WTC11 (cell line): ENCODE measurements around the gene WFS1. TPM values are rescaled to one million over a fixed set of nuclear protein-coding genes. Genes with fewer than 3 reads are reported as not detected.

Experiments
- ATAC-seq: fragments of 200-7000 bp; cut with Tn5 transposase; 2 replicates; pipeline ENCODE4 v1.10.0; 2021; ENCODE audit warnings: mild to moderate bottlenecking, moderate library complexity
- CTCF ChIA-PET: fragments of 300-600 bp; sonication (Branson Sonifier 250); formaldehyde crosslinking; loops from one replicate; lab custom pipeline; 2021; ENCODE audit warnings: antibody characterized with exemption; lab: Charles Lee
- POLR2A ChIA-PET: fragments of 350-600 bp; sonication (Branson Sonifier 250); formaldehyde crosslinking; loops from one replicate; lab custom pipeline; 2021; ENCODE audit warnings: antibody characterized with exemption; lab: Charles Lee
- DNase-seq: peaks from one replicate; pipeline ENCODE4 v3.0.0; 2021; ENCODE audit warnings: low spot score
- H3K27ac Mint-ChIP-seq: 2 replicates; pipeline ENCODE4 v1.8.0; 2021; ENCODE audit warnings: mixed read lengths
- H3K27me3 Mint-ChIP-seq: 2 replicates; pipeline ENCODE4 v1.8.0; 2021; ENCODE audit warnings: low read depth, mild to moderate bottlenecking, moderate library complexity, mixed read lengths
- H3K36me3 Mint-ChIP-seq: 2 replicates; pipeline ENCODE4 v1.8.0; 2021; ENCODE audit warnings: mixed read lengths
- H3K4me1 Mint-ChIP-seq: 2 replicates; pipeline ENCODE4 v1.8.0; 2022; ENCODE audit warnings: mixed read lengths
- H3K4me3 Mint-ChIP-seq: 2 replicates; pipeline ENCODE4 v1.8.0; 2021; ENCODE audit warnings: mild to moderate bottlenecking, moderate library complexity, mixed read lengths
- H3K9me3 Mint-ChIP-seq: 2 replicates; pipeline ENCODE4 v1.8.0; 2021; ENCODE audit warnings: mixed read lengths
- AFF4 ChIP-seq: sonication (generic); formaldehyde crosslinking; IDR thresholded peaks from 2 replicates; pipeline ENCODE4 v1.8.1; 2023; ENCODE audit warnings: mild to moderate bottlenecking, missing genetic modification reagents, borderline replicate concordance
- ATF1 ChIP-seq: sonication (generic); formaldehyde crosslinking; IDR thresholded peaks from 2 replicates; pipeline ENCODE4 v1.8.1; 2023; ENCODE audit warnings: mild to moderate bottlenecking, moderate library complexity, missing genetic modification reagents
- E2F5 ChIP-seq: sonication (generic); formaldehyde crosslinking; IDR thresholded peaks from 2 replicates; pipeline ENCODE4 v1.8.1; 2022; ENCODE audit warnings: mild to moderate bottlenecking, moderate library complexity, missing genetic modification reagents
- ELF4 ChIP-seq: sonication (generic); formaldehyde crosslinking; IDR thresholded peaks from 2 replicates; pipeline ENCODE4 v1.8.1; 2022; ENCODE audit warnings: low read depth, mild to moderate bottlenecking, moderate library complexity, missing genetic modification reagents
- FOXP4 ChIP-seq: sonication (generic); formaldehyde crosslinking; IDR thresholded peaks from 2 replicates; pipeline ENCODE4 v1.8.0; 2022; ENCODE audit warnings: mild to moderate bottlenecking, missing genetic modification reagents
- GTF2I ChIP-seq: fragments of 250-450 bp; sonication (Bioruptor Pico); conservative IDR thresholded peaks from 2 replicates; pipeline ENCODE4 v1.4.0; 2021; ENCODE audit warnings: mild to moderate bottlenecking
- HMGA2 ChIP-seq: fragments of 250-450 bp; sonication (Bioruptor Pico); IDR thresholded peaks from 2 replicates; pipeline ENCODE4 v1.4.0; 2021; ENCODE audit warnings: mild to moderate bottlenecking, moderate library complexity
- IRF1 ChIP-seq: sonication (generic); formaldehyde crosslinking; IDR thresholded peaks from 2 replicates; pipeline ENCODE4 v1.8.0; 2023; ENCODE audit warnings: missing genetic modification reagents
- JAZF1 ChIP-seq: fragments of 250-450 bp; sonication (Bioruptor Pico); IDR thresholded peaks from 2 replicates; pipeline ENCODE4 v1.9.0; 2021; ENCODE audit warnings: moderate library complexity, mild to moderate bottlenecking, inconsistent platforms
- MAX ChIP-seq: sonication (generic); formaldehyde crosslinking; IDR thresholded peaks from 2 replicates; pipeline ENCODE4 v1.8.0; 2022; ENCODE audit warnings: mild to moderate bottlenecking, missing genetic modification reagents
- MXD4 ChIP-seq: fragments of 250-450 bp; sonication (Bioruptor Pico); IDR thresholded peaks from 2 replicates; pipeline ENCODE4 v1.8.0; 2021; ENCODE audit warnings: mild to moderate bottlenecking, moderate library complexity, borderline replicate concordance
- NFE2L1 ChIP-seq: sonication (generic); formaldehyde crosslinking; IDR thresholded peaks from 2 replicates; pipeline ENCODE4 v1.8.1; 2023; ENCODE audit warnings: missing genetic modification reagents
- NFYB ChIP-seq: sonication (generic); formaldehyde crosslinking; conservative IDR thresholded peaks from 2 replicates; pipeline ENCODE4 v1.8.0; 2022; ENCODE audit warnings: low read depth, missing genetic modification reagents
- SMAD4 ChIP-seq: sonication (generic); formaldehyde crosslinking; IDR thresholded peaks from 2 replicates; pipeline ENCODE4 v1.8.0; 2022; ENCODE audit warnings: mild to moderate bottlenecking, missing genetic modification reagents
- TEAD1 ChIP-seq: sonication (generic); formaldehyde crosslinking; IDR thresholded peaks from 2 replicates; pipeline ENCODE4 v1.8.0; 2022; ENCODE audit warnings: mild to moderate bottlenecking, missing genetic modification reagents
- ZNF138 ChIP-seq: sonication (generic); formaldehyde crosslinking; conservative IDR thresholded peaks from 2 replicates; pipeline ENCODE4 v1.8.1; 2022; ENCODE audit warnings: mild to moderate bottlenecking, moderate library complexity, missing genetic modification reagents
- ZNF219 ChIP-seq: sonication (generic); formaldehyde crosslinking; IDR thresholded peaks from 2 replicates; pipeline ENCODE4 v1.8.0; 2023; ENCODE audit warnings: missing genetic modification reagents, mild to moderate bottlenecking, borderline replicate concordance
- ZNF232 ChIP-seq: sonication (generic); formaldehyde crosslinking; IDR thresholded peaks from 2 replicates; pipeline ENCODE4 v1.8.0; 2022; ENCODE audit warnings: mild to moderate bottlenecking, missing genetic modification reagents
- ZNF416 ChIP-seq: fragments of 250-450 bp; sonication (Bioruptor Pico); IDR thresholded peaks from 2 replicates; pipeline ENCODE4 v1.9.0; 2021; ENCODE audit warnings: mild to moderate bottlenecking, inconsistent platforms
- ZNF423 ChIP-seq: fragments of 250-450 bp; sonication (Bioruptor Pico); IDR thresholded peaks from 2 replicates; pipeline ENCODE4 v2.1.2; 2022; ENCODE audit warnings: mild to moderate bottlenecking, moderate library complexity
- total RNA-seq: library from RNA; stranded (reverse); gene quantifications from 3 replicates; pipeline ENCODE4 v1.2.3, GENCODE V29; 2021

Gene WFS1
- total RNA-seq, 1 experiment from 2014 or later = 34.7 TPM

- no peak overlapping the region for H3K4me3 Mint-ChIP-seq
- no peaks in the 10 kb centered on the region; the same call in 1 of the 2 replicates for H3K27me3 Mint-ChIP-seq
- POLR2A ChIA-PET = no interaction called here
- peaks cover 15% of the 10 kb centered on the region for H3K9me3 Mint-ChIP-seq
- ATAC-seq (no peak), DNase-seq (no peak)
- CTCF ChIA-PET = no interaction called here
- peaks cover 2% of the 10 kb centered on the region for H3K36me3 Mint-ChIP-seq
- no peak overlapping the region for H3K27ac Mint-ChIP-seq
- H3K4me1 Mint-ChIP-seq = peaks cover 24% of the 10 kb centered on the region
- TF ChIP-seq JAZF1 (CRISPR knock-in tag) (no peak), ZNF423 (CRISPR knock-in tag) (no peak), HMGA2 (CRISPR knock-in tag) (no peak), ZNF138 (CRISPR knock-in tag) (no peak), MAX (CRISPR knock-in tag) (no peak), ATF1 (no peak), FOXP4 (no peak), ZNF219 (CRISPR knock-in tag) (no peak), ZNF416 (CRISPR knock-in tag) (no peak), NFE2L1 (CRISPR knock-in tag) (no peak), TEAD1 (CRISPR knock-in tag) (no peak), ELF4 (CRISPR knock-in tag) (no peak), ZNF232 (CRISPR knock-in tag) (no peak), NFYB (CRISPR knock-in tag) (no peak), E2F5 (no peak), GTF2I (CRISPR knock-in tag) (no peak), IRF1 (CRISPR knock-in tag) (no peak), AFF4 (CRISPR knock-in tag) (no peak), SMAD4 (CRISPR knock-in tag) (no peak), MXD4 (CRISPR knock-in tag) (no peak)
Measured at GRCh38 chr4:6338175-6338950, 68.7 kb downstream of the WFS1 start.
